ENCODE data around the gene EFCAB12.
A peak's percentile ranks its signal among the peaks of the same experiment; 100 is the strongest.

The EFCAB12 gene

DNA sequence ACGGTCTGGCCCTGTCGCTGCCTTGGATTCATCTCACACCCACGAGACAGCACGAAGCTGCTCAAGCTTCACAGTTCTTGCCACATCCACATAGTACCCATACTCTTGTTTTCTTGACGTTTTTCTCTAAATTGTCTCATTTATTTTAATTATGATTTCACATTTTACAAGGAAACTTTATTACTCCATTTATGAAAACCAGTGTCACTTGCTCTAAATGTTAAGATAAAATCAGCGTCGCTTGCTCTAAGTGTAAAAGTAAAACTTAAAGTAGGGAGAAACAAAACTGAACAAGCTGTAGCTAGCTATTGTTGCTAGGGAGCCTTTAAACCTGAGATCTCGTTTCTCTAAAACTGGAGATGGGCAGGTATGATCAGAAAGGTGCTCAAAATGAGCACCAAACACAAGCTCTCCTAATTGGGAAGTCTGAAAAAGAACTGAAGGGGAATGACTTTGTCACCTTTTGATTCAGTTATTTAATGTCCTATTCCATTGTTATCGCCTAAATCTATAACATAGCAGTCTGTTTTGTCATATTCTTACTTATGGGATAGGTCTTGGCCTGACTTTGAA, 12.3 kb upstream of the EFCAB12 start:
- TF ChIP-seq GABPA (IDR thresholded peaks at IDR 0.05; ENCODE audit: low read depth) (no peak), POLR2AphosphoS5 (IDR thresholded peaks at IDR 0.05; ENCODE audit: low read depth) (peak; percentile 51; the same call in 1 of the 2 replicates), SPI1 (IDR thresholded peaks at IDR 0.05; ENCODE audit: borderline replicate concordance, low read depth) (no peak)
- TF ChIP-seq, protein P1, sequence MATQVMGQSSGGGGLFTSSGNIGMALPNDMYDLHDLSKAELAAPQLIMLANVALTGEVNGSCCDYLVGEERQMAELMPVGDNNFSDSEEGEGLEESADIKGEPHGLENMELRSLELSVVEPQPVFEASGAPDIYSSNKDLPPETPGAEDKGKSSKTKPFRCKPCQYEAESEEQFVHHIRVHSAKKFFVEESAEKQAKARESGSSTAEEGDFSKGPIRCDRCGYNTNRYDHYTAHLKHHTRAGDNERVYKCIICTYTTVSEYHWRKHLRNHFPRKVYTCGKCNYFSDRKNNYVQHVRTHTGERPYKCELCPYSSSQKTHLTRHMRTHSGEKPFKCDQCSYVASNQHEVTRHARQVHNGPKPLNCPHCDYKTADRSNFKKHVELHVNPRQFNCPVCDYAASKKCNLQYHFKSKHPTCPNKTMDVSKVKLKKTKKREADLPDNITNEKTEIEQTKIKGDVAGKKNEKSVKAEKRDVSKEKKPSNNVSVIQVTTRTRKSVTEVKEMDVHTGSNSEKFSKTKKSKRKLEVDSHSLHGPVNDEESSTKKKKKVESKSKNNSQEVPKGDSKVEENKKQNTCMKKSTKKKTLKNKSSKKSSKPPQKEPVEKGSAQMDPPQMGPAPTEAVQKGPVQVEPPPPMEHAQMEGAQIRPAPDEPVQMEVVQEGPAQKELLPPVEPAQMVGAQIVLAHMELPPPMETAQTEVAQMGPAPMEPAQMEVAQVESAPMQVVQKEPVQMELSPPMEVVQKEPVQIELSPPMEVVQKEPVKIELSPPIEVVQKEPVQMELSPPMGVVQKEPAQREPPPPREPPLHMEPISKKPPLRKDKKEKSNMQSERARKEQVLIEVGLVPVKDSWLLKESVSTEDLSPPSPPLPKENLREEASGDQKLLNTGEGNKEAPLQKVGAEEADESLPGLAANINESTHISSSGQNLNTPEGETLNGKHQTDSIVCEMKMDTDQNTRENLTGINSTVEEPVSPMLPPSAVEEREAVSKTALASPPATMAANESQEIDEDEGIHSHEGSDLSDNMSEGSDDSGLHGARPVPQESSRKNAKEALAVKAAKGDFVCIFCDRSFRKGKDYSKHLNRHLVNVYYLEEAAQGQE (IDR thresholded peaks at IDR 0.05; ENCODE audit: insufficient replicate concordance, low read depth): no peak
- TF ChIP-seq, protein P2, sequence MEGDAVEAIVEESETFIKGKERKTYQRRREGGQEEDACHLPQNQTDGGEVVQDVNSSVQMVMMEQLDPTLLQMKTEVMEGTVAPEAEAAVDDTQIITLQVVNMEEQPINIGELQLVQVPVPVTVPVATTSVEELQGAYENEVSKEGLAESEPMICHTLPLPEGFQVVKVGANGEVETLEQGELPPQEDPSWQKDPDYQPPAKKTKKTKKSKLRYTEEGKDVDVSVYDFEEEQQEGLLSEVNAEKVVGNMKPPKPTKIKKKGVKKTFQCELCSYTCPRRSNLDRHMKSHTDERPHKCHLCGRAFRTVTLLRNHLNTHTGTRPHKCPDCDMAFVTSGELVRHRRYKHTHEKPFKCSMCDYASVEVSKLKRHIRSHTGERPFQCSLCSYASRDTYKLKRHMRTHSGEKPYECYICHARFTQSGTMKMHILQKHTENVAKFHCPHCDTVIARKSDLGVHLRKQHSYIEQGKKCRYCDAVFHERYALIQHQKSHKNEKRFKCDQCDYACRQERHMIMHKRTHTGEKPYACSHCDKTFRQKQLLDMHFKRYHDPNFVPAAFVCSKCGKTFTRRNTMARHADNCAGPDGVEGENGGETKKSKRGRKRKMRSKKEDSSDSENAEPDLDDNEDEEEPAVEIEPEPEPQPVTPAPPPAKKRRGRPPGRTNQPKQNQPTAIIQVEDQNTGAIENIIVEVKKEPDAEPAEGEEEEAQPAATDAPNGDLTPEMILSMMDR (IDR thresholded peaks at IDR 0.05; ENCODE audit: insufficient read depth, low read length): no peak
- Histone ChIP-seq H3K4me3 (replicated peaks; ENCODE audit: insufficient read depth, low read length) (peak overlapping the region; percentile 65), H3K27ac (replicated peaks) (peak overlapping the region; percentile 95), H3K27me3 (ENCODE audit: insufficient read depth, poor library complexity, severe bottlenecking) (no peaks in the 10 kb centered on the region)
- DNase-seq (ENCODE audit: low read depth in 1 of 2, low spot score in 1 of 2): no peak

DNA sequence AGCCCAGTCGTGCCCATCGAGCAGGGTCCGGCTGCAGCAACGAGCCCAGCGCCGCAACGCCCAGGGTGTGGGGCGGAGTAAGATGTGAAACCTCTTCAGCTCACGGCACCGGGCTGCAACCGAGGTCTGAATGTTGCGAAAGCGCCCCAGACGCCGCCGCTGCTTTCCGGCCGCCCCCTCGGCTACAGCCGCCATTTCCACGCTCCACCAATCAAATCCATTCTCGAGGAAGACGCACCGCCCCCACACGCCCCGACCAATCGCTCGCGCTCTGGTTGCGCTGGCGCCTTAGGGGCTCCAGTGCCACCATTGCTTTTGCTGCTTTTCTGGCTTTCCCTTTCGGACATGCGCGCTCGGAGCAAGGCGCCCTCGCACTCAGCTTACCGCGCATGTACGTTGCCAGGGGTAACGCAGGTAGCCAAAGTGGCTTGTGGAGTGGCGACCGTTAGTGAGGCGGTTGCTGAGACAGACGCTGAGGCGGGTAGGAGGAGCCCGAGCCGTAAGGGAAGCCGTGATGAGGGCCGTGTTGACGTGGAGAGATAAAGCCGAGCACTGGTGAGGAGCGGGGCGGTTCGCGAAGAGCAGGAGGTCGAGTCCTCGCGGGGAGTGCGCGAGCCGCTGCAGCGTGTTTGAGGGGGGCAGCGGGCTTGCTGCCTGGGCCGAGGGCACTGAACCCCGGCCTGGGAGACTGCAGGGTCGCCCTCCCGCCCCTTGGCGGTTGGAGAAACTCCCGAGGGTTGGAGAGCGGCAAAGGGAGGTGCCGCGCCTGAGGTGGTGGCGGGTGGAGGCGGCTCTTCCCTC, 11.6 kb upstream of the EFCAB12 start, which contains the start of the genes IFT122 and MBD4:
TSS of gene IFT122 (plus strand) at position 408 of the 801 bp plus-strand sequence. CDS start at position 515, 107 bp downstream.
TSS of gene MBD4 (minus strand) at position 132 of the 801 bp plus-strand sequence. CDS start at position 17, 115 bp downstream.
- TF ChIP-seq, protein P1 (IDR thresholded peaks at IDR 0.05; ENCODE audit: insufficient replicate concordance, low read depth): peak; percentile 67
- TF ChIP-seq SPI1 (IDR thresholded peaks at IDR 0.05; ENCODE audit: borderline replicate concordance, low read depth) (no peak), GABPA (IDR thresholded peaks at IDR 0.05; ENCODE audit: low read depth) (0 out of 2 replicates have a peak, but pooled peaks have one; percentile 5), POLR2AphosphoS5 (IDR thresholded peaks at IDR 0.05; ENCODE audit: low read depth) (peak; percentile 87)
- Histone ChIP-seq H3K4me3 (replicated peaks; ENCODE audit: insufficient read depth, low read length) (peak within 1 kb of the TSS; percentile 89), H3K27me3 (ENCODE audit: insufficient read depth, poor library complexity, severe bottlenecking) (no peaks in the 10 kb centered on the region), H3K27ac (replicated peaks) (peak within 1 kb of the TSS; percentile 95)
- DNase-seq (ENCODE audit: low read depth in 1 of 2, low spot score in 1 of 2): peak; percentile 100

DNA sequence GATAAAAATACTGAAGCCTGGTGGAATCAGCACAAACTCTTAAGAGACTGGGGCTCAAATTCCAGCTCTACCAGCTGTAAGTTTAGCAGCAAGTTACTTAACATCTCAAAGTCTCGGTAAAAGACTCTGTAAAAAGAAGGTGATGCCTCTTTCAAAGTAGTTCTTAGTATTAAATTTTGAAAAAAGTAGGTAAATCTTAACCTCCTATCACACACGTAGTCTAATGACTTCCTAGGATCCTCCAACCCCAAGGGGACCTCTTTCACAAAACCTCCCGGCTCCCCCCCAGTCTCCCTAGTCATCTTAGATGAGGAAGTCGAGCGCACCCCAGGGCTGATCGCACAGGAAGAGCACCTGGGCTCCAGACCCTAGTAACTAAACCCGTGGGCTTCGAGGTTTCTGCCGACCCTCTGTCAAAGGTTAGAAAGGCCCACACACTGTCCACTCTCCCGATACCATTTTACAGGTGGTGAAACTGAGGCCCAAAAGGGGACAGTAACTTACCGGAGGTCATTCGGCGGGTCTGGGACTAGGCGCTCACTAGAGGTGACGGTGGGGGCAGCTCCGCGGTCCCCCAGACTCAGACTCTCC, 10.9 kb upstream of the EFCAB12 start:
- Histone ChIP-seq H3K27ac (replicated peaks) (peak overlapping the region; percentile 95), H3K4me3 (replicated peaks; ENCODE audit: insufficient read depth, low read length) (peak overlapping the region; percentile 89), H3K27me3 (ENCODE audit: insufficient read depth, poor library complexity, severe bottlenecking) (no peaks in the 10 kb centered on the region)
- peak; percentile 59 to 84 for DNase-seq (ENCODE audit: low read depth in 1 of 2, low spot score in 1 of 2)
- TF ChIP-seq SPI1 (IDR thresholded peaks at IDR 0.05; ENCODE audit: borderline replicate concordance, low read depth) (peak; percentile 83), POLR2AphosphoS5 (IDR thresholded peaks at IDR 0.05; ENCODE audit: low read depth) (no peak), GABPA (IDR thresholded peaks at IDR 0.05; ENCODE audit: low read depth) (0 out of 2 replicates have a peak, but pooled peaks have one; percentile 13)

DNA sequence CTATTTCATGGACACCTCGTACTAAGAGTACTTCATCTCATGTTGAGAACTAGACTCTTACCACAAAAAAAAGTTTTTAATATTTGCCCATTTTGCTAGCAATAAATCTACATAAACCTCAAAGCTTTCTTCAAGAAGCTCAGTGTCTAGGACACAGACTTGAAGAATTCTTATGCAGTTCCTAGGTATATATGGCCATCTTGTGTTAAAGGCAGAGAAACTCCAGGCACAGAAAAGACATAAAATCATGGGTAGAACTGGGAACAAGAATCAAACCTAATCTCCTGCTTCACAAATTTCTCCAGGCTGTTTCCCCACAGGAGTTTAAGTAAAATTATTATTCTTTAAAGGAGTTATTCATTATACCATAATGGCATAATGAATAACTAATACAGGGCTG, 6.9 kb upstream of the EFCAB12 start:
- no peaks in the 10 kb centered on the region for H3K27me3 ChIP-seq (ENCODE audit: insufficient read depth, poor library complexity, severe bottlenecking)
- TF ChIP-seq, protein P2 (IDR thresholded peaks at IDR 0.05; ENCODE audit: insufficient read depth, low read length): no peak
- no peak for TF ChIP-seq POLR2AphosphoS5 (IDR thresholded peaks at IDR 0.05; ENCODE audit: low read depth)
- no peak for TF ChIP-seq GABPA (IDR thresholded peaks at IDR 0.05; ENCODE audit: low read depth)
- TF ChIP-seq, protein P1 (IDR thresholded peaks at IDR 0.05; ENCODE audit: insufficient replicate concordance, low read depth): no peak
- TF ChIP-seq SPI1 (IDR thresholded peaks at IDR 0.05; ENCODE audit: borderline replicate concordance, low read depth): no peak
- no peak overlapping the region for H3K4me3 ChIP-seq (replicated peaks; ENCODE audit: insufficient read depth, low read length)
- H3K27ac ChIP-seq (replicated peaks): no peak overlapping the region
- no peak for DNase-seq (ENCODE audit: low read depth in 1 of 2, low spot score in 1 of 2)
